ENCODE measurements around the gene ANKRD27.
"Not testable (repeated sequence)": the region's sequence is repeated elsewhere in the genome, so short reads cannot be mapped to it uniquely, and the experiment has no call there.

Gene ANKRD27

GRCh38 chr19:32580353-32580900 lies 94.6 kb downstream of the ANKRD27 start:
- Histone ChIP-seq H3K4me3 (ENCODE audit: low read depth, low read length) (peak overlapping the region; percentile 69), H3K9ac (ENCODE audit: low read length) (peak overlapping the region; percentile 50), H3K27ac (ENCODE audit: low read depth, low read length) (no peak overlapping the region), H3K9me3 (ENCODE audit: control insufficient read depth, insufficient read depth, low read depth, low read length) (no peaks in the 10 kb centered on the region), H3K36me3 (ENCODE audit: control insufficient read depth, insufficient read depth, low read length) (peaks cover 29% of the 10 kb centered on the region), H3K27me3 (ENCODE audit: control insufficient read depth, insufficient read depth, low read length) (peaks cover 11% of the 10 kb centered on the region), H3K4me1 (ENCODE audit: control insufficient read depth, insufficient read depth, low read length) (no peaks in the 10 kb centered on the region)

- Histone ChIP-seq H3K27me3 (ENCODE audit: control insufficient read depth, insufficient read depth, low read length) (peaks cover 11% of the 10 kb centered on the region), H3K9me3 (ENCODE audit: control insufficient read depth, insufficient read depth, low read depth, low read length) (no peaks in the 10 kb centered on the region), H3K9ac (ENCODE audit: low read length) (no peak overlapping the region), H3K27ac (ENCODE audit: low read depth, low read length) (no peak overlapping the region), H3K4me3 (ENCODE audit: low read depth, low read length) (no peak overlapping the region), H3K36me3 (ENCODE audit: control insufficient read depth, insufficient read depth, low read length) (no peaks in the 10 kb centered on the region), H3K4me1 (ENCODE audit: control insufficient read depth, insufficient read depth, low read length) (no peaks in the 10 kb centered on the region)
Observed at GRCh38 chr19:32576790-32577189, 98.2 kb downstream of the ANKRD27 start.

GRCh38 chr19:32573492-32573794 lies 101.5 kb downstream of the ANKRD27 start:
- H3K4me1 ChIP-seq (ENCODE audit: control insufficient read depth, insufficient read depth, low read length) = no peaks in the 10 kb centered on the region
- H3K4me3 ChIP-seq (ENCODE audit: low read depth, low read length) = no peak overlapping the region

GRCh38 chr19:32572700-32573491 lies 102.1 kb downstream of the ANKRD27 start:
- not testable (repeated sequence) for H3K27ac ChIP-seq (ENCODE audit: low read depth, low read length); H3K36me3 ChIP-seq (ENCODE audit: control insufficient read depth, insufficient read depth, low read length); H3K4me1 ChIP-seq (ENCODE audit: control insufficient read depth, insufficient read depth, low read length); H3K27me3 ChIP-seq (ENCODE audit: control insufficient read depth, insufficient read depth, low read length); H3K4me3 ChIP-seq (ENCODE audit: low read depth, low read length); H3K9ac ChIP-seq (ENCODE audit: low read length); H3K9me3 ChIP-seq (ENCODE audit: control insufficient read depth, insufficient read depth, low read depth, low read length)

More at GRCh38 chr19:32573492-32573794, 101.5 kb downstream of the ANKRD27 start:
- Histone ChIP-seq H3K36me3 (ENCODE audit: control insufficient read depth, insufficient read depth, low read length) (no peaks in the 10 kb centered on the region), H3K27ac (ENCODE audit: low read depth, low read length) (no peak overlapping the region), H3K9me3 (ENCODE audit: control insufficient read depth, insufficient read depth, low read depth, low read length) (no peaks in the 10 kb centered on the region), H3K9ac (ENCODE audit: low read length) (no peak overlapping the region), H3K27me3 (ENCODE audit: control insufficient read depth, insufficient read depth, low read length) (no peaks in the 10 kb centered on the region; the same call in 1 of the 2 replicates)

- H3K36me3 ChIP-seq (ENCODE audit: control insufficient read depth, insufficient read depth, low read length); H3K27ac ChIP-seq (ENCODE audit: low read depth, low read length); H3K4me3 ChIP-seq (ENCODE audit: low read depth, low read length); H3K27me3 ChIP-seq (ENCODE audit: control insufficient read depth, insufficient read depth, low read length); H3K9me3 ChIP-seq (ENCODE audit: control insufficient read depth, insufficient read depth, low read depth, low read length); H3K9ac ChIP-seq (ENCODE audit: low read length); H3K4me1 ChIP-seq (ENCODE audit: control insufficient read depth, insufficient read depth, low read length): not testable (repeated sequence)
Observed at GRCh38 chr19:32571471-32572075, 103.4 kb downstream of the ANKRD27 start.

- Histone ChIP-seq H3K27ac (ENCODE audit: low read depth, low read length) (no peak overlapping the region), H3K4me3 (ENCODE audit: low read depth, low read length) (no peak overlapping the region), H3K9me3 (ENCODE audit: control insufficient read depth, insufficient read depth, low read depth, low read length) (no peaks in the 10 kb centered on the region), H3K9ac (ENCODE audit: low read length) (no peak overlapping the region), H3K4me1 (ENCODE audit: control insufficient read depth, insufficient read depth, low read length) (no peaks in the 10 kb centered on the region), H3K36me3 (ENCODE audit: control insufficient read depth, insufficient read depth, low read length) (no peaks in the 10 kb centered on the region), H3K27me3 (ENCODE audit: control insufficient read depth, insufficient read depth, low read length) (no peaks in the 10 kb centered on the region)
Observed at GRCh38 chr19:32570081-32570785, 104.7 kb downstream of the ANKRD27 start.

- H3K4me1 ChIP-seq (ENCODE audit: control insufficient read depth, insufficient read depth, low read length) = no peaks in the 10 kb centered on the region
- H3K27me3 ChIP-seq (ENCODE audit: control insufficient read depth, insufficient read depth, low read length) = no peaks in the 10 kb centered on the region
- no peak overlapping the region for H3K4me3 ChIP-seq (ENCODE audit: low read depth, low read length)
- no peak overlapping the region for H3K27ac ChIP-seq (ENCODE audit: low read depth, low read length)
- no peaks in the 10 kb centered on the region for H3K9me3 ChIP-seq (ENCODE audit: control insufficient read depth, insufficient read depth, low read depth, low read length)
- H3K36me3 ChIP-seq (ENCODE audit: control insufficient read depth, insufficient read depth, low read length) = no peaks in the 10 kb centered on the region
- H3K9ac ChIP-seq (ENCODE audit: low read length) = no peak overlapping the region
Observed at GRCh38 chr19:32567486-32567885, 107.5 kb downstream of the ANKRD27 start.

- Histone ChIP-seq H3K36me3 (ENCODE audit: control insufficient read depth, insufficient read depth, low read length) (no peaks in the 10 kb centered on the region), H3K4me1 (ENCODE audit: control insufficient read depth, insufficient read depth, low read length) (no peaks in the 10 kb centered on the region), H3K9me3 (ENCODE audit: control insufficient read depth, insufficient read depth, low read depth, low read length) (no peaks in the 10 kb centered on the region), H3K27ac (ENCODE audit: low read depth, low read length) (no peak overlapping the region), H3K4me3 (ENCODE audit: low read depth, low read length) (no peak overlapping the region), H3K9ac (ENCODE audit: low read length) (no peak overlapping the region), H3K27me3 (ENCODE audit: control insufficient read depth, insufficient read depth, low read length) (no peaks in the 10 kb centered on the region)
Observed at GRCh38 chr19:32566246-32566830, 108.6 kb downstream of the ANKRD27 start.

GRCh38 chr19:32563761-32564160 lies 111.2 kb downstream of the ANKRD27 start:
- H3K9ac ChIP-seq (ENCODE audit: low read length) = no peak overlapping the region
- H3K9me3 ChIP-seq (ENCODE audit: control insufficient read depth, insufficient read depth, low read depth, low read length) = no peaks in the 10 kb centered on the region
- no peaks in the 10 kb centered on the region; the same call in 1 of the 2 replicates for H3K4me1 ChIP-seq (ENCODE audit: control insufficient read depth, insufficient read depth, low read length)
- H3K27ac ChIP-seq (ENCODE audit: low read depth, low read length) = no peak overlapping the region
- H3K4me3 ChIP-seq (ENCODE audit: low read depth, low read length) = no peak overlapping the region
- H3K27me3 ChIP-seq (ENCODE audit: control insufficient read depth, insufficient read depth, low read length) = no peaks in the 10 kb centered on the region
- H3K36me3 ChIP-seq (ENCODE audit: control insufficient read depth, insufficient read depth, low read length) = no peaks in the 10 kb centered on the region

GRCh38 chr19:32558607-32559228 lies 116.3 kb downstream of the ANKRD27 start:
- H3K4me3 ChIP-seq (ENCODE audit: low read depth, low read length) = no peak overlapping the region
- H3K27me3 ChIP-seq (ENCODE audit: control insufficient read depth, insufficient read depth, low read length) = no peaks in the 10 kb centered on the region
- H3K9me3 ChIP-seq (ENCODE audit: control insufficient read depth, insufficient read depth, low read depth, low read length) = no peaks in the 10 kb centered on the region
- H3K4me1 ChIP-seq (ENCODE audit: control insufficient read depth, insufficient read depth, low read length) = no peaks in the 10 kb centered on the region; the same call in 1 of the 2 replicates
- H3K36me3 ChIP-seq (ENCODE audit: control insufficient read depth, insufficient read depth, low read length) = no peaks in the 10 kb centered on the region
- no peak overlapping the region for H3K27ac ChIP-seq (ENCODE audit: low read depth, low read length)
- H3K9ac ChIP-seq (ENCODE audit: low read length) = no peak overlapping the region
